Heart left ventricle (tissue), 16 donors: ENCODE results near the gene SPO11. TPM values are rescaled to one million over a fixed set of nuclear protein-coding genes. Genes with fewer than 3 reads are reported as not detected.

Experiments used
- ATAC-seq, 4 donors: fragments of 200-7000 bp; cut with Tn5 transposase; one replicate each; pipeline ENCODE4 v1.9.1; 2020 to 2022; ENCODE audit warnings: moderate library complexity in 4 of 4, mild to moderate bottlenecking in 3 of 4, moderate number of reproducible peaks in 1 of 4
- DNase-seq, 5 donors: peaks; one replicate each; pipeline ENCODE4 v3.0.0-alpha.2; 2020
- H3K27ac ChIP-seq, 12 donors: fragments of 200-600 bp; sonication (generic) in 4 of 12; one replicate each; pipeline versions ENCODE4 v1.5.0 to v1.8.0; 2016 to 2022; ENCODE audit warnings: mild to moderate bottlenecking in 2 of 12
- H3K27me3 ChIP-seq, 9 donors: fragments of 200-600 bp; sonication (generic) in 2 of 9; one replicate each; pipeline versions ENCODE4 v1.5.1 to v1.8.0; 2016 to 2022; ENCODE audit warnings: mild to moderate bottlenecking in 3 of 9
- H3K36me3 ChIP-seq, 9 donors: fragments of 200-600 bp; sonication (generic) in 2 of 9; one replicate each; pipeline versions ENCODE4 v1.5.0 to v1.8.0; 2018 to 2022; ENCODE audit warnings: mild to moderate bottlenecking in 2 of 9
- H3K4me1 ChIP-seq, 12 donors: fragments of 200-600 bp; sonication (generic) in 4 of 12; one replicate each; pipeline versions ENCODE4 v1.5.0 to v1.8.0; 2016 to 2022; ENCODE audit warnings: mild to moderate bottlenecking in 3 of 12
- H3K4me3 ChIP-seq, 12 donors: fragments of 200-600 bp; sonication (generic) in 4 of 12; one replicate each; pipeline versions ENCODE4 v1.5.0 to v1.8.0; 2017 to 2022; ENCODE audit warnings: mild to moderate bottlenecking in 9 of 12, moderate library complexity in 4 of 12
- H3K9me3 ChIP-seq, 12 donors: fragments of 200-600 bp; sonication (generic) in 4 of 12; one replicate each; pipeline versions ENCODE4 v1.5.0 to v1.8.0; 2016 to 2022; ENCODE audit warnings: mild to moderate bottlenecking in 1 of 12
- POLR2A ChIP-seq, 2 donors: fragments of 450-650 bp; IDR thresholded peaks; one replicate each; pipeline ENCODE4 v1.6.1; 2017; ENCODE audit warnings: antibody characterized with exemption in 2 of 2, mild to moderate bottlenecking in 2 of 2, moderate library complexity in 2 of 2
- WGBS, 4 donors: extraction: QIAGEN DNeasy Blood & Tissue Kit in 2 of 4; methylation state at CpG; one replicate each; pipeline versions ENCODE4 v1.1.5 to v1.1.7; 2013 to 2018; 5-methylcytosine and 5-hydroxymethylcytosine counted together
- intact Hi-C, 10 donors: fragments of 100-400 bp; cut with DNase I; formaldehyde crosslinking; loops; one replicate each; pipeline versions ENCODE4 v1.11.1 to v1.14.2; 2022
- polyA plus RNA-seq, 2 donors: library from polyadenylated mRNA; stranded (reverse); fragments of 200-250 nt; gene quantifications; one replicate each; pipeline ENCODE4 v1.2.3, GENCODE V29; 2013
- total RNA-seq, 9 donors: library from RNA; depleted of rRNA in 2 of 9; stranded (reverse); fragments of >200 nt in 2 of 9; fragmentation: NEBNext Ultra II Directional in 3 of 9; extraction: Animal tissue kit (Norgen Biotek cat#: 25700) in 3 of 9; gene quantifications; one replicate each; pipeline versions ENCODE4 v1.1.0 to v1.2.4, GENCODE V29; 2016 to 2023
- TF ChIP-seq, protein P1 (sequence below), 12 donors: fragments of 200-600 bp; sonication (generic) in 4 of 12; IDR thresholded peaks; one replicate each; pipeline versions ENCODE4 v1.5.0 to v1.8.0; 2018 to 2022; ENCODE audit warnings: antibody characterized with exemption in 12 of 12, mild to moderate bottlenecking in 5 of 12
- donor health status: ischemic (EF 13 %, LVEDD 7.1; RV severe dilation, severe dysfunction).
- donor health status: healthy with polysubstance abuse.
- donor health status: DM: no; HTN: yes; CAD: no.
- donor health status: DM: no; HTN: no; CAD: no.
- donor health status: ischemic (EF 25% LVEDD 6.9; RV normal size, moderate dysfunction).
- donor health status: ischemic (EF 25% LVEDD 5.7; RV mildly dilated, moderate dysfunction).
- donor health status: healthy.
- donor health status: DM: yes; HTN: yes; CAD: no.
- donor health status: ischemic (EF 35%, LVEDD 5.7; RV mildly dilated, moderate dysfunction).
- donor health status: nonischemic (EF 11% LVEDD 7.7; RV severe dilation, severe dysfunction).
- donor health status: DM: yes; HTN: yes; CAD: no.
- donor health status: PGD.
- donor health status: ischemic (EF 29% LVEDD 5.4; RV normal size, mild dysfunction).
- donor health status: nonischemic (EF 23%, LVEDD 6.1; RV moderate dilation, normal function).

Gene SPO11
- total and polyA plus RNA-seq, 11 donors: not detected

DNA sequence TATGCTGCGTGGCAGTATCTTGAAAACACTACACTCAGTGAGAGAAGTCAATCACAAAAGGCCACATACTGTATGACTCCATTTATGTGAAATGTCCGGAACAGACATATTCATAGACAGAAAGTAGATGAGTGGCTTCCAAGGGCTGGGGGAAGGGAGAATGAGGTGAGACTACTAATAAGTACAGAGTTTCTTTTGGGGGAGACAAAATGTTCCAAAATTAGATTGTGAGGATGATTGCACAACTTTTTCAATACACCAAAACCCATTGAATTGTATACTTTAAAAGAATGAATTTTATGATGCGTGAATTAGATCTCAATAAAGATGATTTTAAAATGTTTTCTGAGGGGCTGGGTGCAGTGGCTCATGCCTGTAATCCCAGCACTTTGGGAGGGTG is 9.2 kb upstream of the SPO11 start:
- Histone ChIP-seq H3K36me3 (no peaks in the 10 kb centered on the region), H3K9me3 (no peaks in the 10 kb centered on the region), H3K4me1 (no peaks in the 10 kb centered on the region), H3K27me3 (peaks cover 0 to 41% (median 12%) of the 10 kb centered on the region in 9 donors), H3K27ac (no peak overlapping the region), H3K4me3 (no peak overlapping the region)
- TF ChIP-seq POLR2A (IDR thresholded peaks at IDR 0.05): no peak
- TF ChIP-seq, protein P1, sequence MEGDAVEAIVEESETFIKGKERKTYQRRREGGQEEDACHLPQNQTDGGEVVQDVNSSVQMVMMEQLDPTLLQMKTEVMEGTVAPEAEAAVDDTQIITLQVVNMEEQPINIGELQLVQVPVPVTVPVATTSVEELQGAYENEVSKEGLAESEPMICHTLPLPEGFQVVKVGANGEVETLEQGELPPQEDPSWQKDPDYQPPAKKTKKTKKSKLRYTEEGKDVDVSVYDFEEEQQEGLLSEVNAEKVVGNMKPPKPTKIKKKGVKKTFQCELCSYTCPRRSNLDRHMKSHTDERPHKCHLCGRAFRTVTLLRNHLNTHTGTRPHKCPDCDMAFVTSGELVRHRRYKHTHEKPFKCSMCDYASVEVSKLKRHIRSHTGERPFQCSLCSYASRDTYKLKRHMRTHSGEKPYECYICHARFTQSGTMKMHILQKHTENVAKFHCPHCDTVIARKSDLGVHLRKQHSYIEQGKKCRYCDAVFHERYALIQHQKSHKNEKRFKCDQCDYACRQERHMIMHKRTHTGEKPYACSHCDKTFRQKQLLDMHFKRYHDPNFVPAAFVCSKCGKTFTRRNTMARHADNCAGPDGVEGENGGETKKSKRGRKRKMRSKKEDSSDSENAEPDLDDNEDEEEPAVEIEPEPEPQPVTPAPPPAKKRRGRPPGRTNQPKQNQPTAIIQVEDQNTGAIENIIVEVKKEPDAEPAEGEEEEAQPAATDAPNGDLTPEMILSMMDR (IDR thresholded peaks at IDR 0.05): no peak
- intact Hi-C loops: no loop called here
- DNase-seq (no peak), ATAC-seq (no peak)
- 82 to 92% (median 85%) methylated on average over 3 of the region's 3 CpGs for WGBS, 4 donors

DNA sequence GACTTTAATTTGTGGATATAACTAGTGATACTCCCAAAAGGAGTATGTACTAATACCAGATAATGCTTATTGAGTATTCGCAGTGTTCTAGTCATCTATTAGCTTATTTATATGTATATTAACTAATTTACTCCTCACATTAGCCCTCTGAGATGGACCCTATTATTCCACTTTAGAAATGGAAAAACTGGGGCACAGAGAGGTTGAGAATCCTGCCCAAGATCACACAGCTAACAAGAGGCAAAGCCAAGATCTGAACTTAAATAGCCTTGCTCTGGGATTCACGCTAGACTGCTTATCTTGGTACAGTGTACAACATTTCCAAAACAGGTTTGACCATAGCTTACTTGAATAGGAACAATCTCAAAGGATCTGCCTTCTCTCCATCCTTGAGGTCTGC is 8.5 kb upstream of the SPO11 start:
- no peaks in the 10 kb centered on the region for H3K36me3 ChIP-seq
- H3K4me1 ChIP-seq: no peaks in the 10 kb centered on the region
- ATAC-seq: no peak
- H3K27me3 ChIP-seq: peaks cover 0 to 44% (median 12%) of the 10 kb centered on the region in 9 donors
- no peaks in the 10 kb centered on the region for H3K9me3 ChIP-seq
- TF ChIP-seq, protein P1 (IDR thresholded peaks at IDR 0.05): no peak
- no peak for TF ChIP-seq POLR2A (IDR thresholded peaks at IDR 0.05)
- H3K27ac ChIP-seq: no peak overlapping the region
- WGBS, 4 donors: 70 to 84% (median 81%) methylated on average over 2 of the region's 2 CpGs
- H3K4me3 ChIP-seq: no peak overlapping the region
- no peak for DNase-seq
- intact Hi-C loops: no loop called here

DNA sequence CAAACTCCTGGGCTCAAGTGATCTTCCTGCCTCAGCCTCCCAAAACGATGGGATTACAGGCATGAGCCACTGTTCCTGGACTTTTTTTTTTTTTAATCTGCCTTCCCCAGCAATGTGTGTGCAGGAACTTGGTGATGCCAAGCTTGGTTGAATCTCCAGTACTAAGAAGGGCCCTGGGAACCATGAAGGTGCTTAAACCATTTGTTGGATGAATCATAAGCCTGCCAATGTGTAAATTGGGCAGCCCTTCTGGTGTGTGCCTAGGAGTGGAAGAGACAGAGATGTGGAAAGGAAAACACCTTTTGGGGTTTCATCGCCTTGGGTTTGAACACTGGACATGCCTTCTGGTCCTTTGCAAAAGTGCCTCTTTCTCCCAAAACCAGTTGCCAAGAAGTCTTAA is 7.1 kb upstream of the SPO11 start:
- 76 to 90% (median 82%) methylated on average over 2 of the region's 2 CpGs for WGBS, 4 donors
- DNase-seq (no peak), ATAC-seq (no peak)
- no peak overlapping the region for H3K27ac ChIP-seq
- H3K4me1 ChIP-seq: no peaks in the 10 kb centered on the region
- no peaks in the 10 kb centered on the region for H3K9me3 ChIP-seq
- no peak overlapping the region for H3K4me3 ChIP-seq
- peaks cover 0 to 44% (median 12%) of the 10 kb centered on the region in 9 donors for H3K27me3 ChIP-seq
- intact Hi-C loops: no loop called here
- no peaks in the 10 kb centered on the region for H3K36me3 ChIP-seq
- TF ChIP-seq, protein P1 (IDR thresholded peaks at IDR 0.05): no peak
- TF ChIP-seq POLR2A (IDR thresholded peaks at IDR 0.05): no peak

DNA sequence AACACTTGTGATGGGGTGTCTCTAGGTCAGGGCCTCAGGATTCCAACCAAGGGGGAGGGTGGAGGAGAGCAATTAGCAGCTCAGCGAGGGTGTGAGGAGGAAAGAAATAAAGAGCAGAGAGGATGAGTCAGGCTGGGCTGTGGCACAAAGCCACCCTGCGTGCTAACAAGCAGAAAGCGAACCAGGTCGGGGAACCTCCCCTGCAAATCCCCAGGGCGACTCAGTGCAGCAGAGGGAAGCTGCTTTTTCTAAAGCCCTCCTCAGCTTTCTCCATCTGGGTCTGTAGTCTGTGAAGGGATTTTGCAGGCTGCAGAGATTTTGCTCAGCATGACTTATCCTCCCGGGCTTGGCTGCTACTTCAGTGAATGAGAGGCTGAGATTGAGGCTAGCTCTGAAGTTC is 6.6 kb upstream of the SPO11 start:
- Histone ChIP-seq H3K36me3 (no peaks in the 10 kb centered on the region), H3K4me1 (no peaks in the 10 kb centered on the region), H3K27me3 (peaks cover 0 to 44% (median 12%) of the 10 kb centered on the region in 9 donors), H3K27ac (no peak overlapping the region), H3K4me3 (no peak overlapping the region), H3K9me3 (no peaks in the 10 kb centered on the region)
- 35 to 50% (median 44%) methylated on average over 6 of the region's 6 CpGs for WGBS, 4 donors
- DNase-seq: no peak
- TF ChIP-seq POLR2A (IDR thresholded peaks at IDR 0.05): no peak
- TF ChIP-seq, protein P1 (IDR thresholded peaks at IDR 0.05): no peak
- no peak for ATAC-seq
- intact Hi-C loops: no loop called here
